CD4-positive, CD25-positive, alpha-beta regulatory T cell (primary cell): Measurements from ENCODE around the gene BRD3OS. TPM values are rescaled to one million over a fixed set of nuclear protein-coding genes. Genes with fewer than 3 reads are reported as not detected.
A peak's percentile ranks its signal among the peaks of the same experiment; 100 is the strongest.
"Not testable (repeated sequence)": the region's sequence is repeated elsewhere in the genome, so short reads cannot be mapped to it uniquely, and the experiment has no call there.

Experiments used
- ATAC-seq, 2 donors: fragments of 150-1000 bp; cut with Tn5 transposase; one replicate each; pipeline ENCODE4 v1.10.0; 2021; ENCODE audit warnings: low read depth in 2 of 2, moderate number of reproducible peaks in 2 of 2, moderate library complexity in 1 of 2
- DNase-seq, 3 donors: peaks; one replicate each; pipeline versions ENCODE4 v3.0.0 to v3.0.0-alpha.2; 2012 to 2022; ENCODE audit warnings: mixed read lengths in 1 of 3
- H3K27ac ChIP-seq: one replicate; pipeline ENCODE4 v1.7.0; 2013; ENCODE audit warnings: mild to moderate bottlenecking, low read length; ENCODE audit not compliant: insufficient read depth, poor library complexity, severe bottlenecking
- H3K27me3 ChIP-seq: one replicate; pipeline ENCODE4 v1.7.0; 2013; ENCODE audit warnings: low read length; ENCODE audit not compliant: control insufficient read depth, insufficient read depth
- H3K36me3 ChIP-seq: one replicate; pipeline ENCODE4 v1.7.0; 2013; ENCODE audit warnings: mild to moderate bottlenecking, low read length, moderate library complexity; ENCODE audit not compliant: control insufficient read depth, insufficient read depth
- H3K4me1 ChIP-seq: 2 replicates; pipeline ENCODE4 v1.7.0; 2013; ENCODE audit warnings: mild to moderate bottlenecking, low read length; ENCODE audit not compliant: insufficient read depth, control insufficient read depth, poor library complexity, severe bottlenecking
- H3K4me3 ChIP-seq: one replicate; pipeline ENCODE4 v1.7.0; 2013; ENCODE audit warnings: low read depth, mild to moderate bottlenecking, low read length, moderate library complexity
- H3K9me3 ChIP-seq, 2 experiments: 1 replicate in 1 of 2; 2 replicates in 1 of 2; pipeline ENCODE4 v1.7.0; 2013; ENCODE audit warnings: low read length in 2 of 2, mild to moderate bottlenecking in 1 of 2, moderate library complexity in 1 of 2; ENCODE audit not compliant: control insufficient read depth in 2 of 2
- H3K27ac Mint-ChIP-seq, 3 donors: one replicate each; pipeline ENCODE4 v1.8.0; 2020 to 2022; ENCODE audit warnings: mild to moderate bottlenecking in 3 of 3, mixed read lengths in 3 of 3, moderate library complexity in 2 of 3
- H3K27me3 Mint-ChIP-seq: one replicate; pipeline ENCODE4 v1.8.0; 2022; ENCODE audit warnings: mild to moderate bottlenecking, mixed read lengths
- H3K36me3 Mint-ChIP-seq: one replicate; pipeline ENCODE4 v1.8.0; 2020; ENCODE audit warnings: mixed read lengths
- H3K4me1 Mint-ChIP-seq, 4 donors: one replicate each; pipeline ENCODE4 v1.8.0; 2020 to 2022; ENCODE audit warnings: mixed read lengths in 4 of 4, mild to moderate bottlenecking in 1 of 4
- H3K4me3 Mint-ChIP-seq, 4 donors: one replicate each; pipeline ENCODE4 v1.8.0; 2020 to 2022; ENCODE audit warnings: mild to moderate bottlenecking in 4 of 4, mixed read lengths in 4 of 4, moderate library complexity in 3 of 4
- H3K9me3 Mint-ChIP-seq, 7 donors: one replicate each; pipeline ENCODE4 v1.8.0; 2020 to 2022; ENCODE audit warnings: mixed read lengths in 7 of 7, mild to moderate bottlenecking in 3 of 7, moderate library complexity in 2 of 7
- polyA plus RNA-seq, 4 donors: library from polyadenylated mRNA; unstranded; fragments of 300-500 nt; fragmentation: Illumina TruSeq; gene quantifications; one replicate each; pipeline ENCODE4 v1.2.3, GENCODE V29; 2021
- total RNA-seq: library from RNA; stranded (reverse); gene quantifications from one replicate; pipeline ENCODE4 v1.2.3, GENCODE V29; 2022

BRD3OS gene
- total and polyA plus RNA-seq, 5 donors from 2014 or later: 4.6 to 20.6 (median 16.8) TPM

GRCh38 chr9:134071149-134071548, 45.9 kb downstream of the BRD3OS start:
- Mint-ChIP-seq H3K27me3 (peaks cover 39% of the 10 kb centered on the region), H3K36me3 (no peaks in the 10 kb centered on the region), H3K4me1 (peaks cover 0 to 15% (median 5%) of the 10 kb centered on the region in 4 donors), H3K4me3 (peak overlapping the region in 3 of 4 donors; percentile 18 to 97 (median 84)), H3K27ac (peak overlapping the region in 1 of 3 donors; percentile 11), H3K9me3 (peaks cover 0 to 6% (median 1%) of the 10 kb centered on the region in 7 donors)
- ATAC-seq: no peak
- Histone ChIP-seq H3K9me3 (no peaks in the 10 kb centered on the region), H3K4me3 (no peak overlapping the region), H3K4me1 (peaks cover 19% of the 10 kb centered on the region), H3K36me3 (no peaks in the 10 kb centered on the region), H3K27me3 (peaks cover 8% of the 10 kb centered on the region), H3K27ac (no peak overlapping the region)
- no peak for DNase-seq

- Mint-ChIP-seq H3K9me3 (peaks cover 0 to 16% (median 3%) of the 10 kb centered on the region in 7 donors), H3K27me3 (peaks cover 44% of the 10 kb centered on the region)
- ATAC-seq, DNase-seq, H3K36me3 Mint-ChIP-seq, H3K27ac ChIP-seq, H3K27me3 ChIP-seq, H3K36me3 ChIP-seq, H3K4me3 Mint-ChIP-seq, H3K4me1 ChIP-seq, H3K4me1 Mint-ChIP-seq, H3K27ac Mint-ChIP-seq, H3K4me3 ChIP-seq, H3K9me3 ChIP-seq: not testable (repeated sequence)
These were observed 47.4 kb downstream of the BRD3OS start for GRCh38 chr9:134072683-134073082.

GRCh38 chr9:134073500-134073899, 48.2 kb downstream of the BRD3OS start:
- Mint-ChIP-seq H3K36me3 (no peaks in the 10 kb centered on the region), H3K9me3 (peaks cover 0 to 16% (median 3%) of the 10 kb centered on the region in 7 donors), H3K4me3 (peak overlapping the region in 1 of 4 donors; percentile 7), H3K27me3 (peaks cover 44% of the 10 kb centered on the region), H3K27ac (peak overlapping the region in 1 of 3 donors; percentile 51), H3K4me1 (peaks cover 0 to 8% (median 3%) of the 10 kb centered on the region in 4 donors)
- H3K4me1 ChIP-seq: peaks cover 9% of the 10 kb centered on the region
- no peak overlapping the region for H3K4me3 ChIP-seq
- H3K27me3 ChIP-seq: peaks cover 8% of the 10 kb centered on the region
- DNase-seq (no peak), ATAC-seq (no peak)
- H3K9me3 ChIP-seq: peaks cover 0 to 6% of the 10 kb centered on the region in 2 experiments
- no peaks in the 10 kb centered on the region for H3K36me3 ChIP-seq
- H3K27ac ChIP-seq: no peak overlapping the region

GRCh38 chr9:134075689-134076088, 50.4 kb downstream of the BRD3OS start:
- ATAC-seq, H3K9me3 ChIP-seq, H3K36me3 ChIP-seq, H3K27me3 ChIP-seq, H3K27ac Mint-ChIP-seq, H3K36me3 Mint-ChIP-seq, H3K4me1 Mint-ChIP-seq, H3K4me3 ChIP-seq, H3K4me1 ChIP-seq, H3K27ac ChIP-seq, H3K4me3 Mint-ChIP-seq, DNase-seq: not testable (repeated sequence)
- H3K9me3 Mint-ChIP-seq: peaks cover 0 to 19% (median 6%) of the 10 kb centered on the region in 7 donors
- H3K27me3 Mint-ChIP-seq: peaks cover 38% of the 10 kb centered on the region

GRCh38 chr9:134076644-134077043, 51.4 kb downstream of the BRD3OS start:
- H3K27me3 ChIP-seq: no peaks in the 10 kb centered on the region
- Mint-ChIP-seq H3K4me1 (no peaks in the 10 kb centered on the region), H3K27me3 (peaks cover 33% of the 10 kb centered on the region), H3K27ac (no peak overlapping the region), H3K4me3 (no peak overlapping the region), H3K9me3 (peaks cover 0 to 19% (median 6%) of the 10 kb centered on the region in 7 donors), H3K36me3 (no peaks in the 10 kb centered on the region)
- H3K27ac ChIP-seq: no peak overlapping the region
- ATAC-seq: no peak
- no peaks in the 10 kb centered on the region for H3K36me3 ChIP-seq
- DNase-seq: no peak
- no peaks in the 10 kb centered on the region for H3K4me1 ChIP-seq
- no peak overlapping the region for H3K4me3 ChIP-seq
- peaks cover 0 to 6% of the 10 kb centered on the region in 2 experiments for H3K9me3 ChIP-seq

Other genes with a start within 250 kb of the BRD3OS start
- gene VAV2, start 33.2 kb upstream of the BRD3OS start, total RNA-seq: 0.67 TPM
- gene VAV2, start 33.2 kb upstream of the BRD3OS start, polyA plus RNA-seq: under 1 TPM in 3 of 4 donors, not detected in 1; 0.24 to 0.40 (median 0.35) TPM
- gene BRD3, start 42.5 kb downstream of the BRD3OS start, total RNA-seq: 39.3 TPM
- gene BRD3, start 42.5 kb downstream of the BRD3OS start, polyA plus RNA-seq: 10 to 100 TPM; 10.4 to 13.7 (median 12.1) TPM
- 19.3 TPM for gene WDR5, start 110.6 kb downstream of the BRD3OS start, total RNA-seq
- 10 to 100 TPM; 11.4 to 18.0 (median 15.1) TPM for gene WDR5, start 110.6 kb downstream of the BRD3OS start, polyA plus RNA-seq
- gene RNU6ATAC, start 139.1 kb downstream of the BRD3OS start, total RNA-seq: 106 TPM
- not detected for gene RNU6ATAC, start 139.1 kb downstream of the BRD3OS start, polyA plus RNA-seq